Myocyte (in vitro differentiated cells): ENCODE data around the gene PGA4. TPM values are rescaled to one million over a fixed set of nuclear protein-coding genes. Genes with fewer than 3 reads are reported as not detected.
"Not testable (repeated sequence)": the region's sequence is repeated elsewhere in the genome, so short reads cannot be mapped to it uniquely, and the experiment has no call there.

ENCODE experiments used
- DNase-seq: peaks from one replicate; pipeline ENCODE4 v3.0.0-alpha.2; 2012; ENCODE audit warnings: low read depth
- total RNA-seq: library from RNA; depleted of rRNA; stranded (reverse); fragments of >200 nt; gene quantifications from 2 replicates; pipeline ENCODE4 v1.2.3, GENCODE V29; 2014

The PGA4 gene
- total RNA-seq, 1 donor from 2014 or later, result 119 TPM

DNA sequence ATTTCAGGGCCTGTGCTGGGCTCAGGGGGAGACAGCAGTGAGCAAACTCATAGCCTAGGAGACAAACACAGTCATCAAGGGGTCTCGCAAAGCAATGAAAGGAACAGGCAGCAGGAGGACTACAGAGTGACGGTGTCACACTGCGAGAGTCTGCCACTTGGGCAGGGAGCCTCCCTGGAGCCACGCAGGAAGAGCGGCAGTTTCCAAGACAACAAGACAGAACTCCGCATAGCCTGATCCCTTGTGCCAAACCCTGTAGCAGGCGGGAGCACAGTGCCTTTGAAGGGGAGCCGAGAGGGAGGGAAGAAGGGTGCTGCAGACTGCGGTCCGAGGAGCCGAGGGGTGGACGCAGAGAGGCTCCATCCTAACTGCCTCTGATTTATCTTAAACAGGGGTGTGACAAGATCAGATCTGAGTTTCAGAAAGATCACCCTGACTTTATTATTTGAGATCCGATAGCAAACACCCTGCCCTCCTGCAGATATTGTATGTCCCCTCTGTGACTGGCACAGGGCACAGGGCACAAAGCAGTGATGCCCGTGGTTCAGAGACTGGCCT lies 17.6 kb upstream of the PGA4 start:
- not testable (repeated sequence) for DNase-seq

DNA sequence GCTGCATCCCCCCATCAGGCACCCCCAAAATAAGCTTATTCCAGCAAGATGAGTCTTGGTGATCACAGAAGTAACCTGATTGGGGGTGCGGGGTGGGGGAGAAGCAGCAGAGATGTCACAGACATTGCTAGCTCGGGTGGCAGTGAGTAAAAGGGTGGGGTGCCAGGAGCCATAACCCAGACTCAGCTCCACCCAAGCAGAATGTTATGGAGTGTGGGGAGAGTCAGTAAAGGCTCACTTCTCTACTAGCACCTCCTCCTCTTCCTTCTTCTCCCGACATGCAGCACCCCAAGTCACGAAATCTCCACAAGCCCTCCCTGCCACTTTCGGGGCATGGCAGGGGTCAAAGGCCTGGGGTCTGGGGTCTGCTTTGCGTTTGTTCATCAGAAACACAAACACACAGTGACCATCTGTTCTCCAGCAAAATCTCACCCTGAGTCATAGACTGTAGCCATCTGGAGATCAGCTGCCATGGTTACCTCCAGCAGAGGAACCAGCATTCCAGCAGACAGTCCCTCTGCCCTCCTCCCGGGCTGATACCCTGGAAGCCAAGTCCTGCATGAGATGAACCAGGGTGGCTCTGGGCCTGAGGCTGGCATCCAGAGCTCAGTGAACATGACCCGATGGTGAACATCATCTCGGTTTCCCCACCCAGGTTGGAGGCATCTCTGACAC lies 14.4 kb upstream of the PGA4 start:
- not testable (repeated sequence) for DNase-seq

DNA sequence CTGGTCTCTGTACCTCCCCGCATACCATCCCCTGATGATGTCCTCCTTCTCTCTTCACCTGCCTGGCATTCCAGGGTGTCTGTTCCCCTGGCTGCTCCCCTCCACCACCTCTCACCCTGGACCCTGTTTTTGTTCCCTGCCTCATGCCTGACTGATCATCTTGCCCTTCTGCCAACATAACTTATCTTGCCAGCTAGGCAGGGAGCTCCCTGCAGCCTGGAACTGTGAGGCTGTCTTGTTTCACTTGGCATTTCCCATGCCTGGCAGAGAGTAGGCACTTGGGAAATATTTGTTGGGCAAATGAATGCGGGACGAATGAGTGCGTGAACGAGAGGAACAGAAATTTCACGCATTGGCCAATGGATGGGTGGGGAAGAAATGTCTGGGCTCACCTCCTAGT lies 11.5 kb upstream of the PGA4 start:
- not testable (repeated sequence) for DNase-seq

DNA sequence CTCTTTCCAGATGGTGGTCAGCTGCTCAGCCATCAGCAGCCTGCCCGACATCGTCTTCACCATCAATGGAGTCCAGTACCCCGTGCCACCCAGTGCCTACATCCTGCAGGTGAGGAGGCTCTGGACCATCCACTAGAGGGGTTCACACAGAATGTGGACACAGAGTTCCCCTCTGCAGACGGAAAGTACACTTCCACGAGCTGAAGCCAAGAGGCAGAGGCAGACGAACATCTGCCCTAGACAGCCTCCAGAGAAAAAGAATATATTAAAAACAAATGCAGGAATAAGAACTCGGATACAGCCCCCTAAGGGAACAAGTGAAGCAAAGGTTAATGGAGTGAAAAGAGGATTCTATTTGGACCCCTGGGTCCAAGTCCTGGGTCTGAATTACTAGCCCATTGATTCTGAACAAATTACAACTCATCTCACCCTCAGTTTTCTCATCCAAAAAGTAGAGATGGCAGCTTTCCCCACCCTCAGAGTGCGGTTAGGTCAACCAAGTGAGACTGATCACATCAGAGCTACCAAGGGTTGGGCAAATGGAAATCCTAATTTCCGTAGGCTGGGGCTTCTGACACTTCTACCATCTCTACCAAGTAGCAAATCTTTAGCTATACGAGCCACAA lies 10.7 kb upstream of the PGA4 start:
- DNase-seq, result not testable (repeated sequence)

DNA sequence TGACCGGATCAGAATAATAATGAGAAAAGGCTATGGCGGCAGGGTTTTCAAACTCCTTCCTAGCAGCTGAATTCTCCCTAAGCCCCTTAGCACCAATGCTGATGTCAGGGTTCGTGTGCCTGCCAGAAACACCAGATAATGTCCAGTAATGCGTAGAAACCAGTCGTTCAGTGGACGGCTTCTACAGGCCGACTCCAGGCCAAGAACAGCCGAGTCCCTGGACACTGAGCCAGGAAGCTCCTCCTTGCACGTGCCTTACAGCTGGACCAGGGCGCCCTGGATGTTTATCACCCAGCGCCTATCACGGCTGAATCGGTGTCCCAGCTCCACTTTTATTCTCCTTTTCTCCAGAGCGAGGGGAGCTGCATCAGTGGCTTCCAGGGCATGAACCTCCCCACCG lies 9.9 kb upstream of the PGA4 start:
- not testable (repeated sequence) for DNase-seq

DNA sequence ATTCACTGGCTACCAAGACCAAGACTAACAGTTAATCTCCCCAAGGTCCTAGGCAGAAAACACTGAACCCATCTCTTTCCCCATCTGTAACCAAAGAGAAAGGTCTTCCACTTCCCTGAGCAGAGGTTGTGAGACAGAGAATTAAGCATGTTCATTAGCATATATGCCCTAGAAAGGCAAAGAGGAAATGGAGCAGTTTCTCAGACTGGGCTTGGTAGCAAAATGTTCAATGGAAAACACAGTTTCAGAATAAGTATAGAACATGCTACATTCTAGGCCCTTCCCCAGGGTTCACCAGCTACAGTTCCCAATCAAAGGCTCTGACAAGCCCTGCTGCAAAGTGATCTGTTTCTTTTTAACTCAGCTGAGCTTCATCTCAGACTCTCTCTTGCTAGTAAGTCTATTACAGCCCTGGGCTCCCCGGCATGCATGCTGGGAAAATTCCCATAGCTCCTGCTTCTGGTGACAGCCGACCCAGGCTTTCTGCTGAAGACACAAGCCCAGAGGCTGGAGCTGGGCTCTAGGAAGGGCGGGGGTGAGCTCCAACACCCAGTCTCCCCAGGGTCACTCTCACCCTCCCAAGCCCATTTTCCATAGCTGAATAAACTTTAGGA lies 8.3 kb upstream of the PGA4 start:
- not testable (repeated sequence) for DNase-seq

DNA sequence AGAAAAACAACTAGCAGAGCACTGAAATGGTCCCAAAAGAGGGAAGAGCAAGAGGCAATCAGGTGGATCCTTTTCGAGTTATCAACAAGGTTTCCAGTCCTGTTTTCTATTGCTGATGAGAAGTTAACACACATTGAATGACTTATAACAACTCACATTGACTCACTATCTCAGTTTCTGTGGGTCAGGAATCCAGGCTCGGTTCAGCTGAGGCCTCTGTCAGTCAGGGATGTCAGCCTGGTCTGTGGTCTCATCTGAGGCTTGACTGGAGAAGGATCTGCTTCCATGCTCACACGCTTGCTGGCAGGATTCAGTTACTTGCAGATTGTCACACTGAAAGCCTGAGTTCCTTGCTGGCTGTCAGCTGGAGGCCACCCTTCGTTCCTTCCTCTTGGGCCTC lies 3.8 kb upstream of the PGA4 start:
- not testable (repeated sequence) for DNase-seq

DNA sequence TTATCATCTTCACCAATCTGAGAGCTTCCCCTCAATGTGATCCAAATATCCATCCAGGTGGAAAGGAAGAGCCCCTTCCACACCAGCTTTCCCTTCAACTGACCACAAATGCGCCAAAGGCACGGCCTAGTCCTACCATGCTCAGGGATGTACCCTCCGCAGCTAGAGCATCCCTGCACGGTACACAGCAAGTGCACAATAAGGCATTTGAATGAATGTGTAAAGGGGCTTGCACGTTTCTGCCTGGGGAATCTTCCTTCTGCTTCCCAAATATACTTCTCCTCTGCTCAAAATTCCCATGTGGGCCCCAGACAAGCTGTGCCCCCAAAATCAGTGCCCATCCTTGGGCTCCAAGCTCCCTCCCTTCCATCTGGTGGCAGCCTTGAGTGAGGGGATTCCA lies 3.1 kb upstream of the PGA4 start:
- DNase-seq, result not testable (repeated sequence)

DNA sequence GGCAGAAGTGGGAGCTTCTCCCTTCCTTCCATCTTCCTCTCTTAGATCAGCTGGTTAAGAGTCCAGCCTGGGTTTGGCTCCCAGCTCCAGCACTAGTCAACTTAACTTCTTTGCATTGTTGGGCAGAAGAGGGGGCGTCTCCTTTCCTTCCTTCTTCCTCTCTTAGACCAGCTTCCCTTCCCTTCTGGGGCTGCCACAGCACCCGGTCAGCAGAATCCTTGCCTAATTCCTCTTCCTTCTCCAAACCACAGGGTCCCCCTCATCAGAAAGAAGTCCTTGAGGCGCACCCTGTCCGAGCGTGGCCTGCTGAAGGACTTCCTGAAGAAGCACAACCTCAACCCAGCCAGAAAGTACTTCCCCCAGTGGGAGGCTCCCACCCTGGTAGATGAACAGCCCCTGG lies 545 bp downstream of the PGA4 start:
- DNase-seq, result not testable (repeated sequence)

DNA sequence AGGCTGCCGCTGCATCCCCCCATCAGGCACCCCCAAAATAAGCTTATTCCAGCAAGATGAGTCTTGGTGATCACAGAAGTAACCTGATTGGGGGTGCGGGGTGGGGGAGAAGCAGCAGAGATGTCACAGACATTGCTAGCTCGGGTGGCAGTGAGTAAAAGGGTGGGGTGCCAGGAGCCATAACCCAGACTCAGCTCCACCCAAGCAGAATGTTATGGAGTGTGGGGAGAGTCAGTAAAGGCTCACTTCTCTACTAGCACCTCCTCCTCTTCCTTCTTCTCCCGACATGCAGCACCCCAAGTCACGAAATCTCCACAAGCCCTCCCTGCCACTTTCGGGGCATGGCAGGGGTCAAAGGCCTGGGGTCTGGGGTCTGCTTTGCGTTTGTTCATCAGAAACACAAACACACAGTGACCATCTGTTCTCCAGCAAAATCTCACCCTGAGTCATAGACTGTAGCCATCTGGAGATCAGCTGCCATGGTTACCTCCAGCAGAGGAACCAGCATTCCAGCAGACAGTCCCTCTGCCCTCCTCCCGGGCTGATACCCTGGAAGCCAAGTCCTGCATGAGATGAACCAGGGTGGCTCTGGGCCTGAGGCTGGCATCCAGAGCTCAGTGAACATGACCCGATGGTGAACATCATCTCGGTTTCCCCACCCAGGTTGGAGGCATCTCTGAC lies 4.5 kb downstream of the PGA4 start:
- not testable (repeated sequence) for DNase-seq

DNA sequence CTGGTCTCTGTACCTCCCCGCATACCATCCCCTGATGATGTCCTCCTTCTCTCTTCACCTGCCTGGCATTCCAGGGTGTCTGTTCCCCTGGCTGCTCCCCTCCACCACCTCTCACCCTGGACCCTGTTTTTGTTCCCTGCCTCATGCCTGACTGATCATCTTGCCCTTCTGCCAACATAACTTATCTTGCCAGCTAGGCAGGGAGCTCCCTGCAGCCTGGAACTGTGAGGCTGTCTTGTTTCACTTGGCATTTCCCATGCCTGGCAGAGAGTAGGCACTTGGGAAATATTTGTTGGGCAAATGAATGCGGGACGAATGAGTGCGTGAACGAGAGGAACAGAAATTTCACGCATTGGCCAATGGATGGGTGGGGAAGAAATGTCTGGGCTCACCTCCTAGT lies 7.3 kb downstream of the PGA4 start:
- not testable (repeated sequence) for DNase-seq

DNA sequence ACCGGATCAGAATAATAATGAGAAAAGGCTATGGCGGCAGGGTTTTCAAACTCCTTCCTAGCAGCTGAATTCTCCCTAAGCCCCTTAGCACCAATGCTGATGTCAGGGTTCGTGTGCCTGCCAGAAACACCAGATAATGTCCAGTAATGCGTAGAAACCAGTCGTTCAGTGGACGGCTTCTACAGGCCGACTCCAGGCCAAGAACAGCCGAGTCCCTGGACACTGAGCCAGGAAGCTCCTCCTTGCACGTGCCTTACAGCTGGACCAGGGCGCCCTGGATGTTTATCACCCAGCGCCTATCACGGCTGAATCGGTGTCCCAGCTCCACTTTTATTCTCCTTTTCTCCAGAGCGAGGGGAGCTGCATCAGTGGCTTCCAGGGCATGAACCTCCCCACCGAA lies 8.9 kb downstream of the PGA4 start:
- not testable (repeated sequence) for DNase-seq

DNA sequence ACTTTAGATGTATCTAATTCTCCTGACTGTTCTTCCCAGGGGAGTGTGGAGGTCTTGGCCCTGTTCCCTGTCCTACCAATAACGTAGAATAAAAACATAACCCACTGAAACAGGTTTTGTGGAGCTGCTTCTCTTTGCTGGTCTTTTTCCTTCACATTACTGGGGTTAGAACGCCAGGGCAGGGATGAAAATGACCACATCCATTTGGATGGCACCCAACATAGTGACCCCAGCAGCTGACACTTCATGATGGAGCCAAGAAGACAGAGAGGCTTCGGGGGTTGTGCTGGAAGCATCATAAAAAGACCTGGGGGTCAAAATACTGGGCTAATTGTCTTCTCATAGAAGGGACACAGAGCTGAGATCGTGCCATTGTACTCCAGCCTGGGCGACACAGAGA lies 9.4 kb downstream of the PGA4 start:
- not testable (repeated sequence) for DNase-seq

DNA sequence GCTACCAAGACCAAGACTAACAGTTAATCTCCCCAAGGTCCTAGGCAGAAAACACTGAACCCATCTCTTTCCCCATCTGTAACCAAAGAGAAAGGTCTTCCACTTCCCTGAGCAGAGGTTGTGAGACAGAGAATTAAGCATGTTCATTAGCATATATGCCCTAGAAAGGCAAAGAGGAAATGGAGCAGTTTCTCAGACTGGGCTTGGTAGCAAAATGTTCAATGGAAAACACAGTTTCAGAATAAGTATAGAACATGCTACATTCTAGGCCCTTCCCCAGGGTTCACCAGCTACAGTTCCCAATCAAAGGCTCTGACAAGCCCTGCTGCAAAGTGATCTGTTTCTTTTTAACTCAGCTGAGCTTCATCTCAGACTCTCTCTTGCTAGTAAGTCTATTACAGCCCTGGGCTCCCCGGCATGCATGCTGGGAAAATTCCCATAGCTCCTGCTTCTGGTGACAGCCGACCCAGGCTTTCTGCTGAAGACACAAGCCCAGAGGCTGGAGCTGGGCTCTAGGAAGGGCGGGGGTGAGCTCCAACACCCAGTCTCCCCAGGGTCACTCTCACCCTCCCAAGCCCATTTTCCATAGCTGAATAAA lies 10.5 kb downstream of the PGA4 start:
- not testable (repeated sequence) for DNase-seq

DNA sequence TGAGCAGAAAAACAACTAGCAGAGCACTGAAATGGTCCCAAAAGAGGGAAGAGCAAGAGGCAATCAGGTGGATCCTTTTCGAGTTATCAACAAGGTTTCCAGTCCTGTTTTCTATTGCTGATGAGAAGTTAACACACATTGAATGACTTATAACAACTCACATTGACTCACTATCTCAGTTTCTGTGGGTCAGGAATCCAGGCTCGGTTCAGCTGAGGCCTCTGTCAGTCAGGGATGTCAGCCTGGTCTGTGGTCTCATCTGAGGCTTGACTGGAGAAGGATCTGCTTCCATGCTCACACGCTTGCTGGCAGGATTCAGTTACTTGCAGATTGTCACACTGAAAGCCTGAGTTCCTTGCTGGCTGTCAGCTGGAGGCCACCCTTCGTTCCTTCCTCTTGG lies 15.0 kb downstream of the PGA4 start:
- not testable (repeated sequence) for DNase-seq

DNA sequence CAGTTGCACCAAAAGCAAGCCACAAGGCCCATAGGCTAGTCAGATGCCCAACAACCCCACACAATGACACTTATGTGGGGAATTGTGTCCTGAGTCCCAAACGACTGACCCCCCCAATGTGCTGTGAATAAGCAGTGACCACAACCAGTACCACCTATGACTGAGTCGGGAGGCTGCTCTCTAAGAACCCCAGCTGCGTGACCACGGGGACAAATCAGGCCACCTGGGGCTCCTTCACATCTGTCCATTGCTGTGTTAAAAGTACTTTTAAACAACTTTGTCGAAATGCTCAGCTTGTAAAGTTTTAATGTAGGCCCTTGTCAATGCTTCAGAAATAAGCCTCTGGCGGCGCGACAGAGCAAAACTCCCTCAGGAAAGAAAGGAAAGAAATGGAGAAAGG lies 18.1 kb downstream of the PGA4 start:
- peak; percentile 26 for DNase-seq

DNA sequence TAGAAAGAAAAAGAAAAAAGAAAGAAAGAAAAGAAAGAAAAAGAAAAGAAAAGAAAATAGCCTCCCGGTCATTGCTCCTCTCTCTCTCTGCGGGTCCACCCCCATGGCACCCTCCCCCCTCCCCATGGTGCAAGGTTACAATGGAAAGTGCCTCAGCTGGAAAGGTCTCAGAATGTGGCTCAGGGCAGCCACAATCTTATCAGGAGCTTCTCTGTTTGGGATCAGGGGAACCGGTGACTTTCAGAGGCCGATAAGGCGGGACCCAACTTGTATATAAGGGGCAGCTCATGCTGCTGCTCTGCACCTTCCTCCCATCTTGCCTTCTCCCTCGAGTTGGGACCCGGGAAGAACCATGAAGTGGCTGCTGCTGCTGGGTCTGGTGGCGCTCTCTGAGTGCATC lies 18.7 kb downstream of the PGA4 start, which contains the start of gene PGA5:
PGA5 (plus strand) TSS at position 301 of the 400 bp plus-strand sequence; CDS start at position 353, 52 bp downstream.
- not testable (repeated sequence) for DNase-seq

DNA sequence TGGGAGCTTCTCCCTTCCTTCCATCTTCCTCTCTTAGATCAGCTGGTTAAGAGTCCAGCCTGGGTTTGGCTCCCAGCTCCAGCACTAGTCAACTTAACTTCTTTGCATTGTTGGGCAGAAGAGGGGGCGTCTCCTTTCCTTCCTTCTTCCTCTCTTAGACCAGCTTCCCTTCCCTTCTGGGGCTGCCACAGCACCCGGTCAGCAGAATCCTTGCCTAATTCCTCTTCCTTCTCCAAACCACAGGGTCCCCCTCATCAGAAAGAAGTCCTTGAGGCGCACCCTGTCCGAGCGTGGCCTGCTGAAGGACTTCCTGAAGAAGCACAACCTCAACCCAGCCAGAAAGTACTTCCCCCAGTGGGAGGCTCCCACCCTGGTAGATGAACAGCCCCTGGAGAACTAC lies 19.4 kb downstream of the PGA4 start:
- not testable (repeated sequence) for DNase-seq

DNA sequence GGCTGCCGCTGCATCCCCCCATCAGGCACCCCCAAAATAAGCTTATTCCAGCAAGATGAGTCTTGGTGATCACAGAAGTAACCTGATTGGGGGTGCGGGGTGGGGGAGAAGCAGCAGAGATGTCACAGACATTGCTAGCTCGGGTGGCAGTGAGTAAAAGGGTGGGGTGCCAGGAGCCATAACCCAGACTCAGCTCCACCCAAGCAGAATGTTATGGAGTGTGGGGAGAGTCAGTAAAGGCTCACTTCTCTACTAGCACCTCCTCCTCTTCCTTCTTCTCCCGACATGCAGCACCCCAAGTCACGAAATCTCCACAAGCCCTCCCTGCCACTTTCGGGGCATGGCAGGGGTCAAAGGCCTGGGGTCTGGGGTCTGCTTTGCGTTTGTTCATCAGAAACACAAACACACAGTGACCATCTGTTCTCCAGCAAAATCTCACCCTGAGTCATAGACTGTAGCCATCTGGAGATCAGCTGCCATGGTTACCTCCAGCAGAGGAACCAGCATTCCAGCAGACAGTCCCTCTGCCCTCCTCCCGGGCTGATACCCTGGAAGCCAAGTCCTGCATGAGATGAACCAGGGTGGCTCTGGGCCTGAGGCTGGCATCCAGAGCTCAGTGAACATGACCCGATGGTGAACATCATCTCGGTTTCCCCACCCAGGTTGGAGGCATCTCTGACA lies 23.3 kb downstream of the PGA4 start:
- not testable (repeated sequence) for DNase-seq

DNA sequence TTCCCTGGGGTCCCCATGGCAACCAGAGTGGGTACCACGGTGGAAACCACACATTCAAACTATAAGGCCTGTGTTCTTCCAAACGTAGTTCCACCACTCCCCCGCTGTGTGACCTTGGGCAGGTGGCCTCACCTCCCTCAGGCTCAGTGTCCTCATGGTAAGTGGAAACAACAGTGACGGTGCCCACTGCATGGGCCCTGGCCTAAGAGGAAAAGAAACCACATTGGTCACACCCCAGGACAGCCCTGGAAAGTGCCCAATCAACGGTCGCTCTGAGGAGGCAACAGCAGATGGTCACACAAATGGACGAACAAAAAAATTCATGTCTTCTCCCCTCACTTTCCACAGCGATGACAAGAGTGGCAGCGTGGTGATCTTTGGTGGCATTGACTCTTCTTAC lies 25.9 kb downstream of the PGA4 start:
- DNase-seq, result not testable (repeated sequence)
